Activated T-cell treated with anti-CD3 and anti-CD28 coated beads, Interleukin-2, amount 50 U/mL, for 72 hours (primary cell): ENCODE results near the gene SLCO1B3. TPM values are rescaled to one million over a fixed set of nuclear protein-coding genes. Genes with fewer than 3 reads are reported as not detected.

Experiments used
- ATAC-seq, 2 donors: fragments of 150-1000 bp; cut with Tn5 transposase; replicated peaks in 1 of 2; 2 replicates each; pipeline ENCODE4 v1.10.0; 2021; ENCODE audit warnings: moderate library complexity in 2 of 2, mild to moderate bottlenecking in 1 of 2
- DNase-seq, 2 donors: peaks; one replicate each; pipeline ENCODE4 v3.0.0; 2021 to 2022; ENCODE audit warnings: mixed read lengths in 1 of 2
- H3K27ac Mint-ChIP-seq: one replicate; pipeline ENCODE4 v1.8.0; 2022; ENCODE audit warnings: mild to moderate bottlenecking, moderate library complexity, mixed read lengths
- H3K27me3 Mint-ChIP-seq: one replicate; pipeline ENCODE4 v1.8.0; 2022; ENCODE audit warnings: low read depth, mixed read lengths
- H3K36me3 Mint-ChIP-seq, 2 donors: one replicate each; pipeline ENCODE4 v1.8.0; 2022; ENCODE audit warnings: mixed read lengths in 2 of 2, mild to moderate bottlenecking in 1 of 2; ENCODE audit not compliant: insufficient read depth in 2 of 2
- H3K4me1 Mint-ChIP-seq: one replicate; pipeline ENCODE4 v1.8.0; 2022; ENCODE audit warnings: low read depth, mixed read lengths
- H3K4me3 Mint-ChIP-seq, 2 donors: one replicate each; pipeline ENCODE4 v1.8.0; 2022; ENCODE audit warnings: mild to moderate bottlenecking in 2 of 2, mixed read lengths in 2 of 2, moderate library complexity in 2 of 2
- H3K9me3 Mint-ChIP-seq, 2 donors: one replicate each; pipeline ENCODE4 v1.8.0; 2022; ENCODE audit warnings: mixed read lengths in 2 of 2
- total RNA-seq, 2 donors: library from RNA; stranded (reverse); gene quantifications; one replicate each; pipeline ENCODE4 v1.2.3, GENCODE V29; 2022

SLCO1B3 gene
- total RNA-seq, 2 donors from 2014 or later = not detected

- no peak for ATAC-seq
- Mint-ChIP-seq H3K36me3 (no peaks in the 10 kb centered on the region), H3K27me3 (no peaks in the 10 kb centered on the region), H3K4me1 (no peaks in the 10 kb centered on the region), H3K4me3 (no peak overlapping the region), H3K27ac (no peak overlapping the region), H3K9me3 (peaks cover 6 to 8% of the 10 kb centered on the region in 2 donors)
- DNase-seq = no peak
These were observed 121.4 kb downstream of the SLCO1B3 start for GRCh38 chr12:20931894-20932293.

- Mint-ChIP-seq H3K4me1 (no peaks in the 10 kb centered on the region), H3K4me3 (no peak overlapping the region), H3K36me3 (no peaks in the 10 kb centered on the region), H3K27me3 (no peaks in the 10 kb centered on the region), H3K27ac (no peak overlapping the region), H3K9me3 (peaks cover 3 to 4% of the 10 kb centered on the region in 2 donors)
- DNase-seq (peak; percentile 6 to 12), ATAC-seq (no peak)
These were observed 136.2 kb downstream of the SLCO1B3 start for GRCh38 chr12:20946732-20947131.

- DNase-seq (no peak), ATAC-seq (no peak)
- Mint-ChIP-seq H3K4me1 (no peaks in the 10 kb centered on the region), H3K4me3 (no peak overlapping the region), H3K27ac (no peak overlapping the region), H3K9me3 (peaks cover 2 to 3% of the 10 kb centered on the region in 2 donors), H3K36me3 (no peaks in the 10 kb centered on the region), H3K27me3 (no peaks in the 10 kb centered on the region)
These were observed 139.7 kb downstream of the SLCO1B3 start for GRCh38 chr12:20950248-20950647.

- Mint-ChIP-seq H3K9me3 (peaks cover 5 to 7% of the 10 kb centered on the region in 2 donors), H3K27me3 (no peaks in the 10 kb centered on the region), H3K36me3 (no peaks in the 10 kb centered on the region), H3K27ac (no peak overlapping the region), H3K4me3 (no peak overlapping the region), H3K4me1 (no peaks in the 10 kb centered on the region)
- ATAC-seq (no peak), DNase-seq (no peak)
These were observed 152.8 kb downstream of the SLCO1B3 start for GRCh38 chr12:20963303-20963702.

GRCh38 chr12:20963762-20964161, 153.3 kb downstream of the SLCO1B3 start:
- Mint-ChIP-seq H3K9me3 (peaks cover 5 to 6% of the 10 kb centered on the region in 2 donors), H3K4me1 (no peaks in the 10 kb centered on the region), H3K36me3 (no peaks in the 10 kb centered on the region), H3K27me3 (no peaks in the 10 kb centered on the region), H3K27ac (no peak overlapping the region), H3K4me3 (no peak overlapping the region)
- DNase-seq (no peak), ATAC-seq (no peak)

Other genes starting within 250 kb of the SLCO1B3 start
- gene SLCO1C1, start 115.4 kb upstream of the SLCO1B3 start, total RNA-seq = not detected